Calu3 (cell line): ENCODE results near the gene STEAP2. TPM values are rescaled to one million over a fixed set of nuclear protein-coding genes. Genes with fewer than 3 reads are reported as not detected.

Experiments used
- BruUV-seq: library from RNA; stranded (reverse); fragments of 400-500 nt; replicated peaks from 2 replicates; lab custom pipeline; 2021; lab: Mats Ljungman, UMichigan
- CTCF ChIA-PET: fragments of 300-600 bp; sonication (Branson Sonifier 250); formaldehyde crosslinking; loops from one replicate; lab custom pipeline; 2022; ENCODE audit warnings: antibody characterized with exemption; lab: Charles Lee
- DNase-seq: peaks from one replicate; pipeline ENCODE4 v3.0.0; 2022
- H3K27ac Mint-ChIP-seq: one replicate; pipeline ENCODE4 v1.8.0; 2022; ENCODE audit warnings: mixed read lengths; ENCODE audit not compliant: unreplicated experiment
- H3K27me3 Mint-ChIP-seq: one replicate; pipeline ENCODE4 v1.8.0; 2022; ENCODE audit warnings: mixed read lengths; ENCODE audit not compliant: unreplicated experiment
- H3K36me3 Mint-ChIP-seq: one replicate; pipeline ENCODE4 v1.8.0; 2022; ENCODE audit warnings: mild to moderate bottlenecking, moderate library complexity, mixed read lengths; ENCODE audit not compliant: insufficient read depth, unreplicated experiment
- H3K4me1 Mint-ChIP-seq: one replicate; pipeline ENCODE4 v1.8.0; 2022; ENCODE audit warnings: mild to moderate bottlenecking, low read depth, mixed read lengths; ENCODE audit not compliant: unreplicated experiment
- H3K4me3 Mint-ChIP-seq: one replicate; pipeline ENCODE4 v1.8.0; 2022; ENCODE audit warnings: mild to moderate bottlenecking, low read depth, moderate library complexity, mixed read lengths; ENCODE audit not compliant: unreplicated experiment
- H3K9me3 Mint-ChIP-seq: one replicate; pipeline ENCODE4 v1.8.0; 2022; ENCODE audit warnings: low read depth, mixed read lengths; ENCODE audit not compliant: unreplicated experiment
- intact Hi-C: fragments of 100-400 bp; cut with micrococcal nuclease; formaldehyde crosslinking; loops from one replicate; pipeline ENCODE4 v1.10.0; 2022; ENCODE audit not compliant: unreplicated experiment
- total RNA-seq: library from RNA; stranded (reverse); gene quantifications from 2 replicates; pipeline ENCODE4 v1.2.3, GENCODE V29; 2022
- TF ChIP-seq, protein P1 (sequence below): fragments of 200-600 bp; IDR thresholded peaks from one replicate; pipeline ENCODE4 v1.8.0; 2022; ENCODE audit warnings: antibody characterized with exemption; ENCODE audit not compliant: unreplicated experiment

Gene STEAP2
- total RNA-seq, 1 experiment from 2014 or later: 38.5 TPM

DNA sequence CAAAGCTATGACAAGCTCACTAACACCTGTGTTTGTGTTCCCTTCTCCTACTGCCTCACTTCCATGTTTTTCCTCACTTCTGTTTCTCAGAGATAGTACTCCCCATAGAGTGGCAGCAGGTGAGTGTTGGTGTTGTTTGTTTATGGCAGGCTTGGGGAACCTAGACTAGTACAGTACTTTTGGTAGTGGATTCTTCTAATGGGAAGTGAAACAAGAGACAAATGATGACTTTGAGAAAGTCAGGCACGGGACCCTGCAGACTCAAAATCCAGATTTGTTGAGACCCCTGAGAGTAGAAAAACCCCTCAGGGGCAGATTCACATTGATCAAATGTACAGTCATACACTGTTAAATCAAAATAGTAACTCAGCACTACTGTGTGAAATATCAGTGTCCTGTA, 27.0 kb downstream of the STEAP2 start:
- Mint-ChIP-seq H3K36me3 (peaks cover 43% of the 10 kb centered on the region), H3K27ac (peak overlapping the region; percentile 56), H3K27me3 (no peaks in the 10 kb centered on the region), H3K4me1 (peaks cover 47% of the 10 kb centered on the region), H3K4me3 (peak overlapping the region; percentile 53), H3K9me3 (no peaks in the 10 kb centered on the region)
- intact Hi-C loops: no loop called here
- TF ChIP-seq, protein P1, sequence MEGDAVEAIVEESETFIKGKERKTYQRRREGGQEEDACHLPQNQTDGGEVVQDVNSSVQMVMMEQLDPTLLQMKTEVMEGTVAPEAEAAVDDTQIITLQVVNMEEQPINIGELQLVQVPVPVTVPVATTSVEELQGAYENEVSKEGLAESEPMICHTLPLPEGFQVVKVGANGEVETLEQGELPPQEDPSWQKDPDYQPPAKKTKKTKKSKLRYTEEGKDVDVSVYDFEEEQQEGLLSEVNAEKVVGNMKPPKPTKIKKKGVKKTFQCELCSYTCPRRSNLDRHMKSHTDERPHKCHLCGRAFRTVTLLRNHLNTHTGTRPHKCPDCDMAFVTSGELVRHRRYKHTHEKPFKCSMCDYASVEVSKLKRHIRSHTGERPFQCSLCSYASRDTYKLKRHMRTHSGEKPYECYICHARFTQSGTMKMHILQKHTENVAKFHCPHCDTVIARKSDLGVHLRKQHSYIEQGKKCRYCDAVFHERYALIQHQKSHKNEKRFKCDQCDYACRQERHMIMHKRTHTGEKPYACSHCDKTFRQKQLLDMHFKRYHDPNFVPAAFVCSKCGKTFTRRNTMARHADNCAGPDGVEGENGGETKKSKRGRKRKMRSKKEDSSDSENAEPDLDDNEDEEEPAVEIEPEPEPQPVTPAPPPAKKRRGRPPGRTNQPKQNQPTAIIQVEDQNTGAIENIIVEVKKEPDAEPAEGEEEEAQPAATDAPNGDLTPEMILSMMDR: no peak
- no peak for DNase-seq
- CTCF ChIA-PET: no interaction called here
- no TSS peak for BruUV-seq

DNA sequence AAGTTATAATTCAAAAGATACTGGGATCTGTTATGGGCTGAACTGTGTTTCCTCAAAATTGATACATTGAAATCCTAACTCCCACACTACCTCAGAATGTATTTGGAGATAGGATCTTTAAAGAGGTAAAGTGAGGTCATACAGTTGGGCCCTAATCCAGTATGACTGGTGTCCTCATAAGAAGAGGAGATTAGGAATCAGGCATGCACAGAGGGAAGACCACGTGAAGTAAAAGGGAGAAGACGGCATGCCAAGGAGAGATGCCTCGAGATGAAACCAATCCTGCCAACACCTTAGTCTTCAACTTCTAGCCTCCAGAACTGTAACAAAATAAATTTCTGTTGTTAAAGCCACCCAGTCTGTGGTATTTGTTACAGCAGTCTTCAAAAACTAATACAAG, 27.5 kb downstream of the STEAP2 start:
- TF ChIP-seq, protein P1: no peak
- Mint-ChIP-seq H3K9me3 (no peaks in the 10 kb centered on the region), H3K4me1 (peaks cover 51% of the 10 kb centered on the region), H3K4me3 (peak overlapping the region; percentile 53), H3K36me3 (peaks cover 44% of the 10 kb centered on the region), H3K27ac (peak overlapping the region; percentile 56), H3K27me3 (no peaks in the 10 kb centered on the region)
- CTCF ChIA-PET: no interaction called here
- no peak for DNase-seq
- intact Hi-C loops: no loop called here
- no TSS peak for BruUV-seq

DNA sequence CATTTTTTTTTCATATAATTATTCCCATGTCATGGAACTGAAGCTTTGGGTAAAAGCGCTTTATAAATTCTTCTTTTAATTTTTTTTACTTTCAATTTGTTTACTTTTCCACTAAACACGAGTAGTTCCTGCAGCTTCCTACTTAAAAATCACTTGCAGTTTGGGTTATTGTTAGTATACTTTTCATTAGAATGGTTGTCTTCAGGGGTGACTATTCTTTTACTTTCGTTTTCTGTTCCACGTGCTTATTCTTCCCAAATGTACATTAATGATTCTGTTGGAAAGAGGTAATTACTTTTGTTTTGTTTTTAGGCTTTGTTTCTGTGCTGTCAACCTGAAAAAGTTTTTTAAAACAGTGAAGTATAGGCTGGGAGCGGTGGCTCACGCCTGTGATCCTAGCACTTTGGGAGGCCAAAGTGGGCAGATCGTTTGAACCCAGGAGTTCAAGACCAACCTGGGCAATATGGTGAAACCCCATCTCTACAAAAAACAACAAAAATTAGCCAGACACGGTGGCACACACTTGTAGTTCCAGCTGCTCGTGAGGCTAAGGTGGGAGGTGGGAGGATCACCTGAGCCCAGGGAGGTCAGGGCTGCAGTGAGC, 28.2 kb downstream of the STEAP2 start:
- Mint-ChIP-seq H3K36me3 (peaks cover 44% of the 10 kb centered on the region), H3K4me3 (peak overlapping the region; percentile 59), H3K9me3 (no peaks in the 10 kb centered on the region), H3K27me3 (no peaks in the 10 kb centered on the region), H3K27ac (peak overlapping the region; percentile 56), H3K4me1 (peaks cover 46% of the 10 kb centered on the region)
- no TSS peak for BruUV-seq
- CTCF ChIA-PET: no interaction called here
- TF ChIP-seq, protein P1: no peak
- intact Hi-C loops: no loop called here
- DNase-seq: no peak

DNA sequence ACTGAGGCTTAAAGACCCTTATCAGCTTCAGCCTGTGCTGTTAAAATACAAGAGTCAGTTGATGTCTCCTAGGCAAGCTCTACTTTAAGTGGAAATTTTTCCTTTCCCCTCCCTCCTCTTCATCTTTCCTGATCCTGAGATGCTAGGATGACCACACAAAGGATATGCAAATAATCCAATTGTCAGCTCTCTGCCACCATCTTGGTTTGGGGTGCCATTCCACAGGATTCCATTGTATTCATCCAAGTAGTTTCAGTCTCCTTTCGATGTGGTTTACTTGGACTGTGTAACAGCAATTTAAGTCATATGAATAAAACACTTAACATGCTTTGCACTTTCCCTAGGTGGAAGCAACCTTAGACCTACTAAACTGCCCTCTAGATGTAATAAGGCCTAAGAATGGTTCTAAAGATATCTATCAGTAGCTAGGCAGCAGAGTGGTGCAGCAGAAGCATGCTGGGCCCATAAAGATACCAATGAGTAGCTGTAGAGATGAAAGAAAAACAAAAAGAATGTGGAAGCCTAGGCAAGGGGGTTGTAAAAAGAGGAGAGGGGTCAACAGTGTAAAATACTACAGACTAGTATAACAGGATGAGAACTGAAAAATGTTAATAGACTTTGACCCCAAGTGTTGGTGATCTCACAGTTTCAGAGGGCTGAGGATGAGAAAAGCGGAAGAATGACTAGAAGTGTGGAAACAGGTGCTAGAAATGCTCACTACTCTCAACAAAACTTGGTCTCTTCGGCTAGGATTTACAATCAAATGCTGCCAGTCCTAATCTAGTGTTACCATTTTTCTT, 31.0 kb downstream of the STEAP2 start:
- Mint-ChIP-seq H3K36me3 (peaks cover 57% of the 10 kb centered on the region), H3K27me3 (no peaks in the 10 kb centered on the region), H3K27ac (peak overlapping the region; percentile 15), H3K4me3 (no peak overlapping the region), H3K9me3 (no peaks in the 10 kb centered on the region), H3K4me1 (peaks cover 46% of the 10 kb centered on the region)
- CTCF ChIA-PET: no interaction called here
- DNase-seq: no peak
- intact Hi-C loops: no loop called here
- TF ChIP-seq, protein P1: no peak
- no TSS peak for BruUV-seq
